Sigmoid colon (tissue), 7 donors: ENCODE data around the gene ATP6V0E1. TPM values are rescaled to one million over a fixed set of nuclear protein-coding genes. Genes with fewer than 3 reads are reported as not detected.
A peak's percentile ranks its signal among the peaks of the same experiment; 100 is the strongest.

Source experiments
- DNase-seq: peaks from one replicate; pipeline ENCODE4 v3.0.0-alpha.2; 2019
- H3K27ac ChIP-seq, 4 donors: fragments of 200-600 bp; sonication (generic); one replicate each; pipeline ENCODE4 v1.5.1; 2016 to 2019; ENCODE audit warnings: mild to moderate bottlenecking in 1 of 4
- H3K27me3 ChIP-seq, 3 donors: fragments of 200-600 bp; sonication (generic); one replicate each; pipeline ENCODE4 v1.5.1; 2019; ENCODE audit warnings: mild to moderate bottlenecking in 1 of 3
- H3K36me3 ChIP-seq, 4 donors: fragments of 200-600 bp; sonication (generic); one replicate each; pipeline ENCODE4 v1.5.1; 2016 to 2019
- H3K4me1 ChIP-seq, 4 donors: fragments of 200-600 bp; sonication (generic); one replicate each; pipeline ENCODE4 v1.5.1; 2017 to 2019
- H3K4me3 ChIP-seq, 4 donors: fragments of 200-600 bp; sonication (generic); one replicate each; pipeline ENCODE4 v1.5.1; 2017 to 2019; ENCODE audit warnings: mild to moderate bottlenecking in 2 of 4, moderate library complexity in 1 of 4
- H3K9me3 ChIP-seq, 4 donors: fragments of 200-600 bp in 3 of 4; sonication (generic) in 3 of 4; one replicate each; pipeline versions ENCODE4 v1.5.1 to v1.6.1; 2013 to 2019
- EP300 ChIP-seq, 4 donors: sonication (generic); formaldehyde crosslinking; IDR thresholded peaks; one replicate each; pipeline ENCODE4 v1.6.1; 2017; ENCODE audit warnings: antibody characterized with exemption in 4 of 4
- POLR2A ChIP-seq, 2 donors: fragments of 450-650 bp; IDR thresholded peaks; one replicate each; pipeline ENCODE4 v1.6.1; 2016; ENCODE audit warnings: antibody characterized with exemption in 2 of 2, mild to moderate bottlenecking in 2 of 2, moderate library complexity in 2 of 2
- POLR2AphosphoS5 ChIP-seq, 4 donors: sonication (generic); formaldehyde crosslinking; IDR thresholded peaks; one replicate each; pipeline ENCODE4 v1.6.1; 2017; ENCODE audit warnings: antibody characterized with exemption in 4 of 4
- WGBS, 2 donors: extraction: QIAGEN DNeasy Blood & Tissue Kit; methylation state at CpG; one replicate each; pipeline ENCODE4 v1.1.7; 2013; 5-methylcytosine and 5-hydroxymethylcytosine counted together
- intact Hi-C: fragments of 100-400 bp; cut with DNase I; formaldehyde crosslinking; loops from one replicate; pipeline ENCODE4 v1.15.1; 2023
- polyA plus RNA-seq, 3 donors: library from polyadenylated mRNA; stranded (reverse); fragments of 200-250 nt; gene quantifications; one replicate each; pipeline ENCODE4 v1.2.3, GENCODE V29; 2013
- total RNA-seq, 4 donors: library from RNA; depleted of rRNA; stranded (reverse); fragments of >200 nt; gene quantifications; one replicate each; pipeline ENCODE4 v1.1.0, GENCODE V29; 2016
- TF ChIP-seq, protein P1 (sequence below), 4 experiments: fragments of 450-650 bp in 3 of 4; fragments of 200-600 bp in 1 of 4; IDR thresholded peaks; one replicate each; pipeline ENCODE4 v1.5.1; 2016 to 2019; ENCODE audit warnings: antibody characterized with exemption in 4 of 4, mild to moderate bottlenecking in 3 of 4, moderate library complexity in 2 of 4
- donor health status: healthy with polysubstance abuse.
- donor health status: Bipolar disorder and iron deficiency.
- donor health status: healthy.

ATP6V0E1 gene
- total and polyA plus RNA-seq, 7 donors = 117 to 261 (median 154) TPM

- no peak for TF ChIP-seq POLR2A (IDR thresholded peaks at IDR 0.05)
- no peak for TF ChIP-seq POLR2AphosphoS5 (IDR thresholded peaks at IDR 0.05)
- TF ChIP-seq, protein P1, sequence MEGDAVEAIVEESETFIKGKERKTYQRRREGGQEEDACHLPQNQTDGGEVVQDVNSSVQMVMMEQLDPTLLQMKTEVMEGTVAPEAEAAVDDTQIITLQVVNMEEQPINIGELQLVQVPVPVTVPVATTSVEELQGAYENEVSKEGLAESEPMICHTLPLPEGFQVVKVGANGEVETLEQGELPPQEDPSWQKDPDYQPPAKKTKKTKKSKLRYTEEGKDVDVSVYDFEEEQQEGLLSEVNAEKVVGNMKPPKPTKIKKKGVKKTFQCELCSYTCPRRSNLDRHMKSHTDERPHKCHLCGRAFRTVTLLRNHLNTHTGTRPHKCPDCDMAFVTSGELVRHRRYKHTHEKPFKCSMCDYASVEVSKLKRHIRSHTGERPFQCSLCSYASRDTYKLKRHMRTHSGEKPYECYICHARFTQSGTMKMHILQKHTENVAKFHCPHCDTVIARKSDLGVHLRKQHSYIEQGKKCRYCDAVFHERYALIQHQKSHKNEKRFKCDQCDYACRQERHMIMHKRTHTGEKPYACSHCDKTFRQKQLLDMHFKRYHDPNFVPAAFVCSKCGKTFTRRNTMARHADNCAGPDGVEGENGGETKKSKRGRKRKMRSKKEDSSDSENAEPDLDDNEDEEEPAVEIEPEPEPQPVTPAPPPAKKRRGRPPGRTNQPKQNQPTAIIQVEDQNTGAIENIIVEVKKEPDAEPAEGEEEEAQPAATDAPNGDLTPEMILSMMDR (IDR thresholded peaks at IDR 0.05) = no peak
- no peak for TF ChIP-seq EP300 (IDR thresholded peaks at IDR 0.05)
- 90 to 91% methylated on average over 6 of the region's 6 CpGs for WGBS, 2 donors
- Histone ChIP-seq H3K9me3 (no peaks in the 10 kb centered on the region), H3K36me3 (peaks cover 0 to 58% (median 11%) of the 10 kb centered on the region in 4 donors), H3K27me3 (no peaks in the 10 kb centered on the region), H3K4me1 (peaks cover 0 to 14% (median 0%) of the 10 kb centered on the region in 4 donors), H3K4me3 (no peak overlapping the region), H3K27ac (peak overlapping the region in 1 of 4 donors; percentile 3)
- DNase-seq = no peak
- intact Hi-C loops = no loop called here
These were observed 38.8 kb upstream of the ATP6V0E1 start for GRCh38 chr5:172944741-172945140.

- Histone ChIP-seq H3K4me3 (no peak overlapping the region), H3K9me3 (no peaks in the 10 kb centered on the region), H3K27me3 (no peaks in the 10 kb centered on the region), H3K36me3 (peaks cover 0 to 60% (median 8%) of the 10 kb centered on the region in 4 donors), H3K27ac (no peak overlapping the region), H3K4me1 (peaks cover 0 to 14% (median 0%) of the 10 kb centered on the region in 4 donors)
- peak; percentile 33 for DNase-seq
- WGBS, 2 donors = 96% methylated on average over 6 of the region's 6 CpGs
- intact Hi-C loops = no loop called here
- TF ChIP-seq POLR2AphosphoS5 (IDR thresholded peaks at IDR 0.05) (no peak), POLR2A (IDR thresholded peaks at IDR 0.05) (no peak), EP300 (IDR thresholded peaks at IDR 0.05) (no peak)
- TF ChIP-seq, protein P1 (IDR thresholded peaks at IDR 0.05) = no peak
These were observed 38.4 kb upstream of the ATP6V0E1 start for GRCh38 chr5:172945151-172945550.

DNA sequence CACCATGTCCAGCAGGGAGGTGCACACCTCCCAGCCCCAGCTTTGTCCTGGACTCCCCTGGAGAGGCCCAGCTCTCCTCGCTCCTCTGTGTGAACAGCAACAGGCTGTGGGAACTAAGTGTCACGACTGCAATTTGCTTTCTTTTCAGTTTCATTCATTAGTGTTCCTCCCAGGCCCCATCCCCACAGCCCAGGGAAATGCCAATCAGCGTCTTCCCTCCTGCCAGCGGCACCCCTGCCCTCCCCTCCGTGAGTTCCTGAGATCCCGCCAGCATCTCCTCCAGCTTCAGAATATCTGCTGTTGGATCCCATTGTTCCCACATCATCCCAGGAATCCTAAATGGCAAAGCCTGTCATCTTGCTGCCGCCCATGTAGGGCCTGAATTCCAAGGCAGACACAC is 37.4 kb upstream of the ATP6V0E1 start:
- DNase-seq = no peak
- 93% methylated on average over 7 of the region's 7 CpGs for WGBS, 2 donors
- Histone ChIP-seq H3K4me3 (no peak overlapping the region), H3K27me3 (no peaks in the 10 kb centered on the region), H3K36me3 (peaks cover 0 to 70% (median 12%) of the 10 kb centered on the region in 4 donors), H3K27ac (no peak overlapping the region), H3K4me1 (peaks cover 0 to 14% (median 0%) of the 10 kb centered on the region in 4 donors), H3K9me3 (no peaks in the 10 kb centered on the region)
- intact Hi-C loops = no loop called here
- no peak for TF ChIP-seq POLR2A (IDR thresholded peaks at IDR 0.05)

GRCh38 chr5:172949426-172949825 is 34.1 kb upstream of the ATP6V0E1 start:
- H3K4me1 ChIP-seq = peaks cover 0 to 37% (median 4%) of the 10 kb centered on the region in 4 donors
- H3K4me3 ChIP-seq = no peak overlapping the region
- H3K27me3 ChIP-seq = no peaks in the 10 kb centered on the region
- no peak for DNase-seq
- peaks cover 0 to 52% (median 17%) of the 10 kb centered on the region in 4 donors for H3K36me3 ChIP-seq
- no peaks in the 10 kb centered on the region for H3K9me3 ChIP-seq
- 90 to 94% methylated on average over 3 of the region's 3 CpGs for WGBS, 2 donors
- intact Hi-C loops = no loop called here
- H3K27ac ChIP-seq = peak overlapping the region in 1 of 4 donors; percentile 25
- TF ChIP-seq POLR2AphosphoS5 (IDR thresholded peaks at IDR 0.05) (no peak), EP300 (IDR thresholded peaks at IDR 0.05) (no peak), POLR2A (IDR thresholded peaks at IDR 0.05) (no peak)
- TF ChIP-seq, protein P1 (IDR thresholded peaks at IDR 0.05) = no peak

GRCh38 chr5:172950176-172950965 is 33.2 kb upstream of the ATP6V0E1 start:
- Histone ChIP-seq H3K9me3 (no peaks in the 10 kb centered on the region), H3K4me1 (peaks cover 0 to 40% (median 5%) of the 10 kb centered on the region in 4 donors), H3K4me3 (no peak overlapping the region), H3K27ac (peak overlapping the region in 1 of 4 donors; percentile 87), H3K36me3 (peaks cover 0 to 44% (median 17%) of the 10 kb centered on the region in 4 donors), H3K27me3 (no peaks in the 10 kb centered on the region)
- 95 to 96% methylated on average over 12 of the region's 12 CpGs for WGBS, 2 donors
- TF ChIP-seq EP300 (IDR thresholded peaks at IDR 0.05) = no peak
- TF ChIP-seq, protein P1 (IDR thresholded peaks at IDR 0.05) = no peak
- no peak for DNase-seq
- intact Hi-C loops = loop anchor here (5.0 kb wide), 1 partner anchor 478 kb away; no protein-coding TSS in a partner anchor
